ELF-1 (cell line): ENCODE measurements around the gene SLC34A3.
A peak's percentile ranks its signal among the peaks of the same experiment; 100 is the strongest.
"Not testable (repeated sequence)": the region's sequence is repeated elsewhere in the genome, so short reads cannot be mapped to it uniquely, and the experiment has no call there.

Experiments used
- DNase-seq: peaks from one replicate; pipeline ENCODE4 v3.0.0-alpha.2; 2016; ENCODE audit warnings: low read depth, low spot score

The SLC34A3 gene

DNA sequence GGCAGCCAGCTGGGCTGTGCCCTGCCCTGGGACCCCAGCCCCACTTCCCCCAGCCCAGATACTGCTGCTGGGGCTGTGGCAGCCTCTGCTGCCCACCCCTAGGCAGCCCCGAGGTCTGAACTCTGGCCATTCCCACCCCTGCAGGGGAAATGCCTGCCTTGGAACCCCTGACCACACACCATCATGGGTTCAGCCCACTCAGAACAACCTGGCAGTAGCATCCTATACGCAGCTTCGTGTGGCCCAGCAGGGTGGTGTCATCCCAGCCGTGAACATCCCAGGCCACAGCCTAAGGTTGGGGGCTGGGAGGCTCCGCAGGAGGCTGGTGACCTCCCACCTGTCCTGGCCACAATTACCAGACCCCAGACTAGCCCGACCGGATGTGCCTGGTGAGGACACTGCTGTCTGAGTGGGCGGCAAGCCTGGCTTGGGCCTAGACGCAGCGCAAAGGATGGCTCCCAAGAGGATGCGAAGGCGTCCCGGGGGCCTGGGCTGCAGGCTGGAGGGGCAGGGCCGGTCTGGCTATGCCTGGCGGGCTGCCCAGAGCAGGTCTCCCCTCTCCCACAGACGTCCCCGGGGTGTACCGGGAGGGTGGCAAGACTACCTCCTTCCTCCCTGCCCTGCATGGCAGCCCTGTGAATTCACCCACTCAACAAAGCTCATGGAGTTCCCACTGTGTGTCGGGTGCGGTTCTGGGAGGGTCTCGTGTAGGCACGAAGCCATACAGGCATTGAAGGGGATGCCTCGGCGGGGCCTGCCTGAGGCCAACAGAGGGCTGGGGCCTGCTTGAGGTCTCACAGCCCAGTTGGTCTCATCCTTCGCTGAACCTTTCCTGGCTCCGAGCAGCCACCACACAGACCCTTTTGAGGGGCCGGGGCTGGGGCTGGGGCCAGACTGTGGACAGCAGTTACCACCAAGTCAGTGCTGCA, 1.5 kb upstream of the SLC34A3 start:
- no peak for DNase-seq

DNA sequence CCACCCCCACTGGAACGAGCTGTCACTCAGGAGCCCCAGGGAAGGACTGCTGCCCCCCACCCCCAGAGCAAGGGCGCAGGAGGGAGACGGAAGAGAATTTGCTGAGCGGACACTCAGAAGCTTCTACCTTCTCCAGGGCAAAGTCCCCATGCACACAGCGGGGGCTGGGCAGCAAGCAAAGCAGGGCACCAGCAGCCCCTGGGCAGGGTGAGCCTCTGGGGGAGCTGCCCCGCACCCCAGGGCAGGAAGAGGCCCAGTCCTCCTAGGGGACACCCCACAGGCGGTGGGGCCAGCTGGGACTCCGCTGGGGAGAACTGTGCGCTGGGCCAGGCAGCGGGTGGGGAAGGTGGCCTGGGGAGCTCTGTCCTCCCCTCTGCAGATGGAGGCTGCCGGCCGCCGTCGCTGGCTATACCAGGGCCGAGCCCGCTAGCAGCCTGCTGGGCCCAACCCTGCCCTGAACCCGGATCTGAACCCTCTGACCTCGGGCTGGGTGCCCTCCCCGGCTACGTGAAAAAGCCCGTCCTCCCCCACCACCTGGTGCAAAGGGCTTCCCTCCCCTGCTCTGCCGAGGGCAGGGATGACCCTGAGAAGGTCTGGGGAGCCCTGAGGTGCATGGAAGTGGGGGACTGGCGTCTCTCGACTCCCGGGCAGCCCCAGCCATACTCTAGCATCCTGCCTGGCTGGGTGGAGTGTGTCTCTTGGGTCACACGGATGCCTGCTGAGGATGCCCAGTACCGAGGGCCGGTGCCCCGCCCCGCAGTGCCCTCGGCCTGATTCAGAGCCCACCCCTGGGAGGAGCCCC, 597 bp upstream of the SLC34A3 start:
- no peak for DNase-seq

DNA sequence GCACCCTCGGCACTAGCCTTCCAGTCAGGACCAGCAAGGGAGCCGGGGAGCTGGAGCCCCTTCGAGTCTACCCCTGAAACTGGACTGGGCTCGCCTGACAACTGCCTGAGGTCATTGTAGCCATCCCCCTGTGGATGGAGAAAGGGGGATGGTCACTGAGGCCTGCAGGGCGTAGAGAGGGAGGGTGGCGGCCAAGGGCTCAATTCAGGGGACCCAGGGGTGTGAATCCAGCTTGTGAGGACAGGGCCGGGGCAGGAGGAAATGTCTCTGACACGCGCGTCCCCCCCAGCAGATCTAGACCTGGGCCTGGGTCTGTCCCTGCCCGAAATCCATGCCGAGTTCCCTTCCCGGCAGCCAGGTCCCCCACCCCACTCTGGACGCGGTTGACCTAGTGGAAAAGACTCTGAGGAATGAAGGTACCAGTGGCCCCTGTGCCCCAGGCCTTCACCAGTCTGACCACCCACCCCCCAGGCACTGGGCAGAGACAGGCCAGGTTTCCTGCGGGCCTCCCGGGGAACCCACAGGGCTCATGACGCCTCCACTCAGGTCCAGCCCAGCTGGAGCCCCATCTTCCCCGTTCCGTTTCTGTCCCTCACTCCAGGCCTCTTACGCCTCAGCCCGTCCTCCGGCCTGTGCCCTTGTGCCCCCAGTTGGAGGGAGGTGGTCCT, 805 bp downstream of the SLC34A3 start:
- DNase-seq: no peak

DNA sequence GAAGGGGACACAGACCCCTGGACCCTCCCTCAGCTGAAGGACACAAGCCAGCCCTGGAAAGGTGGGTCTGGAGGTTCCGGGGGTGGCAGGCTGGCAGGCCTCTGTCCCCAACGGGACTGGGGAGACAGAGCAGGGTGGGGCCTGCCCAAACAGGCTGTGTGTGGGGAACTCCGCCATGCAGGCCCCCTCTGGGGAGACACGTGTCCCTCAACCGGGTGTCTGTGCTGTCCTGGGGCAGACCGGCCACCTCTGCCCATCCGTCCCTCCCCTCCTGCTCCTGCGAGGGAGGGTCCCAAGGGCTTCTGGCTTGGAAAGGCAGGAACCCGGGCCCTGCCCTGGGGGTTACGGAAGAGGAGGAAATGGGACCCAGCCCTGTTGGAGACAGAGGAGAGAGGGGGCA, 1.4 kb downstream of the SLC34A3 start:
- DNase-seq: no peak

DNA sequence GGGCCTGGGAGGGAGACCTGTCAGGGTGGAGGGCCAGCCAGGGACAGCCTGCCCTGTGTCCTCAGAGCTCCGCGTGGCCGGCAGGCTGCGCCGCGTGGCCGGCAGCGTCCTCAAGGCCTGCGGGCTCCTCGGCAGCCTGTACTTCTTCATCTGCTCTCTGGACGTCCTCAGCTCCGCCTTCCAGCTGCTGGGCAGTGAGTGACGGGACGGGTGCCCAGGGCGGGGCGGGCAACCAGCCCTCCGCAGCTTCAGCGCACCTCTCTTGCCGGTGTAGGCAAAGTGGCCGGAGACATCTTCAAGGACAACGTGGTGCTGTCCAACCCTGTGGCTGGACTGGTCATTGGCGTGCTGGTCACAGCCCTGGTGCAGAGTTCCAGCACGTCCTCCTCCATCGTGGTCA, 1.8 kb downstream of the SLC34A3 start:
- DNase-seq: no peak

DNA sequence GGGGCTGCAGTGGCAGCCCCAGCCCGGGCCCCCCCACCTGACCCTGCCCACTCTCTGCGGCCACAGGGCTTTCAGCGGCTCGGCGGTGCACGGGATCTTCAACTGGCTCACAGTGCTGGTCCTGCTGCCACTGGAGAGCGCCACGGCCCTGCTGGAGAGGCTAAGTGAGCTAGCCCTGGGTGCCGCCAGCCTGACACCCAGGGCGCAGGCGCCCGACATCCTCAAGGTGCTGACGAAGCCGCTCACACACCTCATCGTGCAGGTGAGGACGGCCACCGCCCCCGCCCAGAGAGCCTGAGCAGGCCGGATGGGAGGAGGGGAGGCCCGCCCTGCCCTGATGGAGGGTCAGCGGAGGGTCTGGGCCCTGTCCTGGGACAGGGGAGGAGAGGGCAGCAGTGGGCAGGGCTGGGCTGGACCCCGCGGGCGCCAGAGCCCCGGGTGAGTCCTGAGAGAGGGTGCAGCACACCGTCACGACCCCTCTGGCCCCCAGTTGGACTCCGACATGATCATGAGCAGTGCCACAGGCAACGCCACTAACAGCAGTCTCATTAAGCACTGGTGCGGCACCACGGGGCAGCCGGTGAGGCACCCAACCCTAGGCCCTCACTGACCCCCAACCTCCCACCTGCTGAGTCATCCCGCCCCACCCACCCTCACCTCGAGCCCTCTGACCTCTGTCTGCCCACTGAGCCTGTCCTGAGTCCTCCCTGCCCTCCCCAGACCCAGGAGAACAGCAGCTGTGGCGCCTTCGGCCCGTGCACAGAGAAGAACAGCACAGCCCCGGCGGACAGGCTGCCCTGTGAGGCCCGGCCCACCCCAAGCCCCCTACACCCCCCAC, 2.7 kb downstream of the SLC34A3 start:
- no peak for DNase-seq

DNA sequence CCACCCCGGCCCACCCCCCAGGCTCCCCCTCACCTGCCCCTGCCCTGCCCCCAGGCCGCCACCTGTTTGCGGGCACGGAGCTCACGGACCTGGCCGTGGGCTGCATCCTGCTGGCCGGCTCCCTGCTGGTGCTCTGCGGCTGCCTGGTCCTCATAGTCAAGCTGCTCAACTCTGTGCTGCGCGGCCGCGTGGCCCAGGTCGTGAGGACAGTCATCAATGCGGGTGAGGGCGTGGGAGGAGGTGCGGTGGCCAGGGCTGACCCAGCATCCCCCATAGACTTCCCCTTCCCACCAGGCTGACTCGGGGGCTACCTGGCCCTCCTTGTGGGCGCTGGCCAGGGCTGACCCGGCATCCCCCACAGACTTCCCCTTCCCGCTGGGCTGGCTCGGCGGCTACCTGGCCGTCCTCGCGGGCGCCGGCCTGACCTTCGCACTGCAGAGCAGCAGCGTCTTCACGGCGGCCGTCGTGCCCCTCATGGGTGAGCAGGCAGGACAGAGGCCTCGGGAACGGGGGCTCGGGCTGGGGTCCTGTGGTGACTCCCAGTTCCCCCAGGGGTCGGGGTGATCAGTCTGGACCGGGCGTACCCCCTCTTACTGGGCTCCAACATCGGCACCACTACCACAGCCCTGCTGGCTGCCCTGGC, 3.5 kb downstream of the SLC34A3 start:
- DNase-seq: no peak

DNA sequence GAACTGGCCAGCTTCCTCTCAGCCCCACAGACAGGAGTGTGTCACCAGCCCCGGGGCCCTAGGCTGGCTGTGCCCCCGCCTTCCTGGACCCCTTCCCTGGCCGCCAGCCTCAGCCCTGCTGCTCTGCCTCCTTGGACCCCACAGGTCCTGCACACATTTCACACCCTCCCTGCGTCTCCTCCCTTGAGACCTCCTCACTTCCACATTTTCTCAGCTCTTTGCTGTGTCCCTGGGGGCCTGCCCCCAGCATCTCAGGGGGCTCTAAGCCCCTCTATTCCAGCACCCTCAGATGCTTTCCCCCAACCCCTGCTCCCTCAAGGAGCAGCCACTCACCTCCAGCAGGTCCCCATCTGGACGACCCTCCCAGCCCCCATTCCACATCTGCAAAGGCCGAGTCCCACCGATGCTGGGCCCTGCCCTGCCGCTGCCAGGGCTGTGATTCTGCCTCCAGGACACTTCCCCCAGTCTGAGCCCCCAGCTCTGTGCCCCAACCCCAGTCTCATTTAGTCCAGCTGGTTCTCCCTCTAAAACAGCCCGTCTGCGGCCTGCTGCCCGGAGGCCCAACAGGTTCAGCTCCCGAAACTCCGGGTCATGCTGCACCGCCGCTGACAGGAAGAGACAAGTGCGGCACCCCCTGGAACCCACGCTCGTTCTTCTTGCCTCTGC, 4.2 kb downstream of the SLC34A3 start:
- DNase-seq: no peak

DNA sequence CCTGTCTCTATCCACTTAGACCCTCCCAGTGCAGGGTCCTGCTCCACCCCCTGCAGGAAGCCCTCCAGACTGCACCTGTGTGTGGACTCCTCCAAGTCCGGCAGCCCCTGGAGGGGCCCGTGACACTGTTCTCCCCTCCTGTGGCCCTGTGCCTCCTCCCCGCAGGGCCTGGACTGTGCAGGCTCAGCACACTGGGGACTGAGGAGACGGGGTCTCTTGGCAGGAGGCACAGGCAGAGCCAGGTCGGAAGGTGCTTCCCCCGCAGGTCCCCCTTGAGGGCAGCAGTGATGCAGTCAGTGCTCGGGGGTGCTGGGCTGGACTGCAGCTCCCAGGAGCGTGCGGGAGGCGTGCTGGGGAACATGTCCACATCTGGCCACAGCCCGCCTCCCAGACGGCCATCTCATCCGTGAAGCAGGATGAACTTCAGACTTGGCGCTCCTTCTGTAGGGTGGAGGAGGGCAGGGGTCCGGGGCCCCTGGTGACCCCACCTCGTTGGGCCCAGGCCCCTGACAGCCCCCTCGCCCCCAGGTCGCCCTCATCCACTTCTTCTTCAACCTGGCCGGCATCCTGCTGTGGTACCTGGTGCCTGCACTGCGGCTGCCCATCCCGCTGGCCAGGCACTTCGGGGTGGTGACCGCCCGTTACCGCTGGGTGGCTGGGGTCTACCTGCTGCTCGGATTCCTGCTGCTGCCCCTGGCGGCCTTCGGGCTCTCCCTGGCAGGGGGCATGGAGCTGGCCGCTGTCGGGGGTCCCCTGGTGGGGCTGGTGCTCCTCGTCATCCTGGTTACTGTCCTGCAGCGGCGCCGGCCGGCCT, 4.9 kb downstream of the SLC34A3 start:
- DNase-seq: peak; percentile 39

DNA sequence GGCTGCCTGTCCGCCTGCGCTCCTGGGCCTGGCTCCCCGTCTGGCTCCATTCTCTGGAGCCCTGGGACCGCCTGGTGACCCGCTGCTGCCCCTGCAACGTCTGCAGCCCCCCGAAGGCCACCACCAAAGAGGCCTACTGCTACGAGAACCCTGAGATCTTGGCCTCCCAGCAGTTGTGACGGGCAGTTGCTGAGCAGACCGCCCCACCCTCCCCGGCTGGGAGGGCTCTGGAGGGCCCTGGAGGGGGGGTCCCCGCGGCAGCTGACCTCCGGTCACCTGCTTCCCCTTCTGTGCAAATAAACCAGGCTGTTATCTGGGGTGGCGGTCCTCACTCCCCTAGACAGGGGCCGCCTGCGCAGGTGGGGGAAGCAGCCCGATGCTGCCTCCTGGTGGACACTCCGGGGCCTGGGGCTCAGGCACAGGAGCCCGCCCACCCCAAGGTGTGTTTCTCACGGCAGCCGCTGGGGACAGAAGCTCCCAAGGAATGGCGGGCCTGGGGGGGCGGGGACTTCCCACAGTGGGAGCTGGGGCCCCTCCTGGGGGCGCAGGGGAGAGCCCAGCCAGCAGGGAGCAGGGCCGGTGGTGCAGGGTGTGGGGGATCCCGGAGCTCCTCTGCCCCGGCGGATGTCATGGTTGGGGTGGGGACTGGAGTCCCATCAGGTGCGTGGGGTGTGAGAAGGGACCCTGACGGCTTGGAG, 5.7 kb downstream of the SLC34A3 start:
- DNase-seq: peak; percentile 93

DNA sequence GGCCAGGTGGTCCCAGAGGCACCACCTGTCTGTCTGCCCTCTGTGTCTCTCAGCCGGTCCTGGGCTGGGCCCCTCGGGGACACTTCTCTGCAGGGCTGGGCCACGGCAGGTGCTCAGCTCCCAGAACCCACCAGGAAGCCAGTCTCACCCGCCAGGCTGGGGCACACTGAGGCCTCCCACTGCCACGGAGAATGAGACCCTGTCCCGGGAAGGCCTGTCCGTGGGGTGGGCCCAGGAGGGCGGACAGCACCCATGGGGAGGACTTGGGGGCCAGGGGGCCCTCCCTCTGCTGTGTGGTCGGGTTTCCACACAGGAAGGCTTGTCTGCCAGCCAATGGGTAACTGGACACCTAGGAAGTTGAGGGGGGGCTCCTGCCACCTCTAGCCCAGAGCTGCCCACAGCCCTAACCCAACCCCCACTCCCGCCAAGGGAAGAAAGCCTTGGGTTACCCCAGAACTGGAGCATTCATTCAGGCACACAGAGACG, 6.3 kb downstream of the SLC34A3 start:
- no peak for DNase-seq

DNA sequence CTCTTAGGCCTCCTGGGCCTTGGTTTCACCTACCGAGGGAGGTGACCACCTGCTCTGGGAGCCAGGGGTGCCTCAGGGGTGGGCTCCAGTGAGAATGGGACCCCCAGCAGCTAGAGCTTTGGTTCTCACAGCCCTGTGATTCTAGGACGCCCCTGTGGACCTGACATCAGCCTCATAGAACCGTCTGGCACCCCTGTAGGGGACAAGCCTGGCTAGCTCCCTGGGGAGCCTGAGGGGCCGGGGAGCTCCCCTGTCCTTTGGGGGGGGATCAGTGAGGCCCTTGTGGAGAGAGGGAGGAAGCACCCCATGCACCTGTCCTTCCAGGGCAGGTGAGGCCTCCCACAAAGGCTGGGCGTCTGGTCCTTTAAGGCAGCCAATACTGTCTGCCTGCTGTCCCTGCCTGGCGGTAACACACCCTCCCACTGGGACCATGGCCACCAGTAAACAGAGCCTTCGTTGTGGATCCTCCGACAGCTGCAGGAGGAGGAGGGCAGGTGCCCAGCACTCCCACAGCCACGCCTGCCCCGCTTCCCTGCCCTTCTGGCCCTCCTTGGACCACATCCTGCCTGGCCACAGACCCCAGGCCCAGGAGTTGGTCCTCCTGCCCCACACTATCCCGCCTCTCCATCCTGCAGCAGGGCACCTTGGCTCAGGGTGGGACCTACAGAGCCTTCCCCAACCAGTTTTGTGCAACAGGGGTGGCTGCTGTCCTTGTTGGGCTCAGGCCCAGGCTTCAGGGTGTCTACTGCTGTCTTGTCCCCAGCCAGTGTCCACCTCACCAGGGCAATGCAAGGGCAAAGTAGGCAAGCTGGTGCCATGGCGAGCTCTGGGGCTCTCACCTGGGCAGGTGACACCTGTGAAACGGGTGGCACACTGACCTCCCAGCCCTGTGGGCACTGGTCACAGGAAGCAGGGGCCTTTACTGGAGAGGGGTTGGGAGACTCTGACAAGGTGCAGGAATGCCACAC, 7.3 kb downstream of the SLC34A3 start:
- no peak for DNase-seq

DNA sequence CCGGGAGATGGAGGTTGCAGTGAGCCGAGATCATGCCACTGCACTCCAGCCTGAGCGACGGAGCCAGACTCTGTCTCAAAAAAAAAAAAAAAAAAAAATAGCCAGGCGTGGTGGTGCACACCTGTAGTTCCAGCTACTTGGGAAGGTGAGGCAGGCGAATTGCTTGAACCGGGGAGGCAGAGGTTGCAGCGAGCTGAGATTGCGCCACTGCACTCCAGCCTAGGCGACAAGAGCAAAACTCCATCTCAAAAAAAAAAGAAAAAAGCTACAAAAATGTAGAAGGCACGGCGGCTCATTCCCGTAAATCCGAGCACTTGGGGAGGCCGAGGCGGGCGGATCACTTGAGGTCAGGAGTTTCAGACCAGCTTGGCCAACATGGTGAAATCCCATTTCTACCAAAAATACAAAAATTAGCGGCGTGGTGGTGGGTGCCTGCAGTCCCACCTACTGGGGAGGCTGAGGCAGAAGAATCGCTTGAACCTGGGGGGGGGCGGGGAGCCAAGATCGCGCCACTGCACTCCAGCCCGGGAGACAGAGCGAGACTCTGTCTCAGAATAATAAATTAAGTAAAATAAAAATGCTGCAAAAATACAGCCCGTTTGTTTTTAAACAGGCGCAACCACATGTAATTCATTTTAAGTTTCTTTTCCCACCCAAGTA, 9.0 kb downstream of the SLC34A3 start:
- not testable (repeated sequence) for DNase-seq

DNA sequence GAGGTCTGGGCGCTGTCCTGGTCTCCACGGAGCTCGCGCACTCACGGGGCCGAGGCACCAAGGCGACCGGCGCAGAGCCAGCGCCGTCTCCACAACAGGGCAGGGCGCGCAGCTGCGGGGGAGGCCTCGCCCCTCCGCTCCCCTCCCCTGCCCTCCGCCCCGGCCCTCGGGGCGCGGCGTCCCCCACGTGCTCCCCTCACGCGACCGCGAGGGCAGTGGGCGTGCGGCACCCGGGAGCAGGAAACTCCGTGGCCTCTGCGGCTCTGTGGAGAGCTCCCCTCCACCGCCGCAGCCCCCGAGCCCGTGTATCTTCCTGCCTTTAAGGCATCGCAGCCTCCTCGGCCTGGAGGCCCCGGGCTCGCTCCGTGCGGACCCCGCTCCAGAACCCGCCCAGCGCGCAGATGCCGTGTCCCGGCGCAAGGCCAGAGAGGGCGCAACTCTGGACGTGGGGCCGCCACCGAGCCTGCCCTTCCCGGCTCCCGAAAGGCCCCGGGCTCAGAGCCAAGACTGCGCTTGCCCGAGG, 9.7 kb downstream of the SLC34A3 start:
- DNase-seq: no peak

DNA sequence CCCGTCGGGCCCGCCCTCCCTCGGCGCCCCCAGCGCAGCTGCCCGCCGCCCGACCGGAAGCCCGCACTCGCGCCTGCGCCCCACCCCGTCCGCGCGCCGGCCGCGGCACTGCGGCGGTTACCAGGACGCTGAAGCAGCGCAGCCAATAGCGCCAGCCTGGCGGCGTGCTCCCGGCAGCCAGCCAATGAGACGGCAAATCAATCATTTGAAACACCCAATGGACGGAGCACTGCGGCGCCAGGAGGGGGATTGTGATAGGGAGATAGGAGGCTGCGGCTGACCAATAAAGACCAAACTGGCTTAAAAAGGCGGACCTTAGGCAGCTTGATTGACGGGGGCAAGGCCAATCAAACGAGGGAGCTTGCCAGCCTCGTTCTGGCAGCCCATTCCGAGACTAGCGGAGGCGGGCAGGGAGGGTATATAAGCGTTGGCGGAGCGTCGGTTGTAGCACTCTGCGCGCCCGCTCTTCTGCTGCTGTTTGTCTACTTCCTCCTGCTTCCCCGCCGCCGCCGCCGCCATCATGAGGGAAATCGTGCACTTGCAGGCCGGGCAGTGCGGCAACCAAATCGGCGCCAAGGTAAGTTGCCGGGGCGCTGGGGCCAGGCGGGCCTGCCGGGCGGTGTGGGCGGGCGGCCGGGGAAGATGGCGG, 10.3 kb downstream of the SLC34A3 start, which contains the start of gene TUBB4B:
TUBB4B (plus strand) TSS at position 447 of the 649 bp plus-strand sequence; CDS start at position 521, 74 bp downstream.
- DNase-seq: peak; percentile 100
